Calu3 (cell line): Measurements from ENCODE around the gene CUTC. TPM values are rescaled to one million over a fixed set of nuclear protein-coding genes. Genes with fewer than 3 reads are reported as not detected.

ENCODE experiments used
- BruUV-seq: library from RNA; stranded (reverse); fragments of 400-500 nt; replicated peaks from 2 replicates; lab custom pipeline; 2021; lab: Mats Ljungman, UMichigan
- CTCF ChIA-PET: fragments of 300-600 bp; sonication (Branson Sonifier 250); formaldehyde crosslinking; loops from one replicate; lab custom pipeline; 2022; ENCODE audit warnings: antibody characterized with exemption; lab: Charles Lee
- DNase-seq: peaks from one replicate; pipeline ENCODE4 v3.0.0; 2022
- H3K27ac Mint-ChIP-seq: one replicate; pipeline ENCODE4 v1.8.0; 2022; ENCODE audit warnings: mixed read lengths; ENCODE audit not compliant: unreplicated experiment
- H3K27me3 Mint-ChIP-seq: one replicate; pipeline ENCODE4 v1.8.0; 2022; ENCODE audit warnings: mixed read lengths; ENCODE audit not compliant: unreplicated experiment
- H3K36me3 Mint-ChIP-seq: one replicate; pipeline ENCODE4 v1.8.0; 2022; ENCODE audit warnings: mild to moderate bottlenecking, moderate library complexity, mixed read lengths; ENCODE audit not compliant: insufficient read depth, unreplicated experiment
- H3K4me1 Mint-ChIP-seq: one replicate; pipeline ENCODE4 v1.8.0; 2022; ENCODE audit warnings: mild to moderate bottlenecking, low read depth, mixed read lengths; ENCODE audit not compliant: unreplicated experiment
- H3K4me3 Mint-ChIP-seq: one replicate; pipeline ENCODE4 v1.8.0; 2022; ENCODE audit warnings: mild to moderate bottlenecking, low read depth, moderate library complexity, mixed read lengths; ENCODE audit not compliant: unreplicated experiment
- H3K9me3 Mint-ChIP-seq: one replicate; pipeline ENCODE4 v1.8.0; 2022; ENCODE audit warnings: low read depth, mixed read lengths; ENCODE audit not compliant: unreplicated experiment
- intact Hi-C: fragments of 100-400 bp; cut with micrococcal nuclease; formaldehyde crosslinking; loops from one replicate; pipeline ENCODE4 v1.10.0; 2022; ENCODE audit not compliant: unreplicated experiment
- total RNA-seq: library from RNA; stranded (reverse); gene quantifications from 2 replicates; pipeline ENCODE4 v1.2.3, GENCODE V29; 2022
- TF ChIP-seq, protein P1 (sequence below): fragments of 200-600 bp; IDR thresholded peaks from one replicate; pipeline ENCODE4 v1.8.0; 2022; ENCODE audit warnings: antibody characterized with exemption; ENCODE audit not compliant: unreplicated experiment

Gene CUTC
- total RNA-seq, 1 experiment from 2014 or later = 9.3 TPM

DNA sequence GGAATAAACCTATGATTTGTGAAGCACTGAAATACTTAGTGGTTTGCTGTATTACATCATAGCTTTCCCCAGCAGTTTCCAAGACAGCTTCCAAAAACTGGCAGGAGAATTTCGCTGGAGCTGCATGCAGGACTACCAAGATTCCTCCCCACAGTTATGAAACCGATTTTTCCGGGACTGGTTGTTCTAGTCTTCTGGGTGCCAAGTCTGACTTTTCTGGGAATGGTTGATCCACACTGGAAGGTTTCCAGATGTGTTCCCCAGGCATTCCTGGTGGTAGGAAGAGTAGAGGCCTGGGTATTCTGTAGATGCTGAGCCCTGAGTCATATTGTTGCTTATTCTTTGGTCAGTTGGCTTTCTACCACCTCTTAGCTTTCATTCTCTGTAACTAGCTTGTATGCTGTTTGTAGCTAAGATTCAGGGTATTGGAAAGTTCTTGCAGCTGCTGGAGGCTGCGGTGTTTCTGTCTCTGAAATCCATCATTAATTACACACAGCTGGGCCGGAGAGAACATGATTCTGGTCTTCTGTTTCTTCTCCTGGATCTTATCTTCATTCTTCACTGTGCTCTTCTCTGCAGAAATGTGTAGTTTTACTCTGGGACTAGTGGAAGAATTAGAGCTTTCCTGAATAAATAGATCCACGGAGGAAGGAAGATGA is 56.7 kb downstream of the CUTC start:
- Mint-ChIP-seq H3K36me3 (peaks cover 4% of the 10 kb centered on the region), H3K4me1 (peaks cover 21% of the 10 kb centered on the region), H3K27ac (no peak overlapping the region), H3K27me3 (no peaks in the 10 kb centered on the region), H3K4me3 (no peak overlapping the region), H3K9me3 (peaks cover 4% of the 10 kb centered on the region)
- TF ChIP-seq, protein P1, sequence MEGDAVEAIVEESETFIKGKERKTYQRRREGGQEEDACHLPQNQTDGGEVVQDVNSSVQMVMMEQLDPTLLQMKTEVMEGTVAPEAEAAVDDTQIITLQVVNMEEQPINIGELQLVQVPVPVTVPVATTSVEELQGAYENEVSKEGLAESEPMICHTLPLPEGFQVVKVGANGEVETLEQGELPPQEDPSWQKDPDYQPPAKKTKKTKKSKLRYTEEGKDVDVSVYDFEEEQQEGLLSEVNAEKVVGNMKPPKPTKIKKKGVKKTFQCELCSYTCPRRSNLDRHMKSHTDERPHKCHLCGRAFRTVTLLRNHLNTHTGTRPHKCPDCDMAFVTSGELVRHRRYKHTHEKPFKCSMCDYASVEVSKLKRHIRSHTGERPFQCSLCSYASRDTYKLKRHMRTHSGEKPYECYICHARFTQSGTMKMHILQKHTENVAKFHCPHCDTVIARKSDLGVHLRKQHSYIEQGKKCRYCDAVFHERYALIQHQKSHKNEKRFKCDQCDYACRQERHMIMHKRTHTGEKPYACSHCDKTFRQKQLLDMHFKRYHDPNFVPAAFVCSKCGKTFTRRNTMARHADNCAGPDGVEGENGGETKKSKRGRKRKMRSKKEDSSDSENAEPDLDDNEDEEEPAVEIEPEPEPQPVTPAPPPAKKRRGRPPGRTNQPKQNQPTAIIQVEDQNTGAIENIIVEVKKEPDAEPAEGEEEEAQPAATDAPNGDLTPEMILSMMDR = no peak
- CTCF ChIA-PET = no interaction called here
- BruUV-seq = no TSS peak
- intact Hi-C loops = no loop called here
- no peak for DNase-seq

DNA sequence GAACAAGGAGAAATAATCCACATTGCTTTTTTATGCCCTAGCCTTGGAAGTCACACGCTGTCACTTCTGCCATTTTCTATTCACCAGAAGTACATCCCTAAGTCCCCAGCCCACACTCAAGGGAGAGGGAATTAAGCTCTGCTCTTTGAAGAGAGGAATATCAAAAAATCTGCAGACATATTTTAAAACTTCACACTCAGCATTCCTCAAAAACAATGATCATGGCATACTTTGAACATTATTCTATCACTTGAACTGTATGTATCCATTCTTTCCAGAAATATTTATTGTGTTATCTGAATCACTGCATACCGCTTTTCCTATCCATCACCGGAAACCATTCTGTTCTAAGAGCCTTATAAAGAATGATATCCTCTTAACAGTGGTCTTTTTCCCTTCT is 59.8 kb downstream of the CUTC start:
- no peak for DNase-seq
- CTCF ChIA-PET = interaction anchor here (0.6 kb wide), 1 partner anchor 18 kb away, joined by 7 read pairs; no protein-coding TSS in a partner anchor
- H3K4me3 Mint-ChIP-seq = no peak overlapping the region

DNA sequence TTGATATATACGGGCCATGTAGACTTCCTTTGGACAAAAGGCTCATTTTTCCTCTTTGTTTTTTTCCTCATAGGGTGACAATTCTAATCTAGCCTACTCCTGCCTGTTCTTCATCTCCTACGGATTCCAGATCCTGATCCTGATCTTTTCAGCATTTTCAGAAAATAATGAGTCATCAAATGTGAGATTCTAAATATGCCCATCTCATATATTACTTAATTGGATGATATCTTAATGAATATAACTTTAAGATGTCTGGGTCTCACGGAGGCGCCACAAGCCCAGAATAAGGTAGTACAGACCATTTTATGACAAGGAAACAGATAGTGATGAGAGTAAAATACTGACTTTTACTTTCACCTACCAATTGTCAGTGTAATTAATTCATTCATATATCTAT is 61.8 kb downstream of the CUTC start:
- H3K27me3 Mint-ChIP-seq = no peaks in the 10 kb centered on the region
- no peak overlapping the region for H3K27ac Mint-ChIP-seq
- no peaks in the 10 kb centered on the region for H3K9me3 Mint-ChIP-seq
- no peaks in the 10 kb centered on the region for H3K36me3 Mint-ChIP-seq
- H3K4me1 Mint-ChIP-seq = no peaks in the 10 kb centered on the region
- TF ChIP-seq, protein P1 = no peak
- CTCF ChIA-PET = no interaction called here
- H3K4me3 Mint-ChIP-seq = no peak overlapping the region
- no peak for DNase-seq
- intact Hi-C loops = no loop called here
- BruUV-seq = no TSS peak

More for the DNA sequence above, 59.8 kb downstream of the CUTC start:
- Mint-ChIP-seq H3K36me3 (no peaks in the 10 kb centered on the region), H3K4me1 (no peaks in the 10 kb centered on the region), H3K27me3 (no peaks in the 10 kb centered on the region), H3K9me3 (no peaks in the 10 kb centered on the region), H3K27ac (no peak overlapping the region)
- TF ChIP-seq, protein P1 = no peak
- intact Hi-C loops = no loop called here
- no TSS peak for BruUV-seq

DNA sequence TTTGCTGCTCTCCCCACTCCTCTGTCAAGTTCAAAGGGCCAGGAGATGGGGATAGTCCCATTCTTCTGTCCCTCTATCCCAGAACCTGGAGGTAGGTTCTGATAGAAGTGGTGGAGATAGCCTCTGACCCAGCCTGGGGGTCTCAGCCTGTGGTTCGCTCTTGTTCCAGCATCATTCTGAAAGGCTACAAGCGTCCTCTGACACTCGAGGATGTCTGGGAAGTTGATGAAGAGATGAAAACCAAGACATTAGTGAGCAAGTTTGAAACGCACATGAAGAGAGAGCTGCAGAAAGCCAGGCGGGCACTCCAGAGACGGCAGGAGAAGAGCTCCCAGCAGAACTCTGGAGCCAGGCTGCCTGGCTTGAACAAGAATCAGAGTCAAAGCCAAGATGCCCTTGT is 64.9 kb downstream of the CUTC start:
- BruUV-seq = no TSS peak
- intact Hi-C loops = no loop called here
- Mint-ChIP-seq H3K36me3 (no peaks in the 10 kb centered on the region), H3K9me3 (no peaks in the 10 kb centered on the region), H3K27ac (no peak overlapping the region), H3K4me1 (no peaks in the 10 kb centered on the region), H3K4me3 (no peak overlapping the region), H3K27me3 (no peaks in the 10 kb centered on the region)
- no peak for DNase-seq
- CTCF ChIA-PET = no interaction called here
- TF ChIP-seq, protein P1 = no peak
